Smooth muscle cell (in vitro differentiated cells): ENCODE measurements around the gene RANGAP1. TPM values are rescaled to one million over a fixed set of nuclear protein-coding genes. Genes with fewer than 3 reads are reported as not detected.

ENCODE experiments used
- DNase-seq: peaks from one replicate; lab custom pipeline; 2025; ENCODE audit not compliant: unreplicated experiment; lab: John Stamatoyannopoulos, UW
- H2AFZ ChIP-seq: fragments of 200-600 bp; sonication (generic); 2 replicates; pipeline ENCODE4 v1.6.0; 2016; ENCODE audit warnings: antibody characterized with exemption, low read depth, mild to moderate bottlenecking
- H3F3A ChIP-seq: fragments of 200-600 bp; sonication (generic); 2 replicates; pipeline ENCODE4 v1.6.0; 2017; ENCODE audit warnings: antibody characterized with exemption, low read depth
- H3K27ac ChIP-seq: fragments of 200-600 bp; sonication (generic); 2 replicates; pipeline ENCODE4 v1.5.1; 2016; ENCODE audit warnings: low read depth, mild to moderate bottlenecking
- H3K27me3 ChIP-seq: fragments of 200-600 bp; sonication (generic); 2 replicates; pipeline ENCODE4 v1.6.1; 2016; ENCODE audit warnings: low read depth, mild to moderate bottlenecking
- H3K36me3 ChIP-seq: fragments of 200-600 bp; sonication (generic); 2 replicates; pipeline ENCODE4 v1.5.1; 2016; ENCODE audit warnings: low read depth
- H3K4me1 ChIP-seq: fragments of 200-600 bp; sonication (generic); 2 replicates; pipeline ENCODE4 v1.5.1; 2016; ENCODE audit warnings: low read depth
- H3K4me2 ChIP-seq: fragments of 200-600 bp; sonication (generic); 2 replicates; pipeline ENCODE4 v1.6.0; 2016; ENCODE audit warnings: mild to moderate bottlenecking
- H3K4me3 ChIP-seq: fragments of 200-600 bp; sonication (generic); 2 replicates; pipeline ENCODE4 v1.5.1; 2016; ENCODE audit warnings: mild to moderate bottlenecking
- H3K79me2 ChIP-seq: fragments of 200-600 bp; sonication (generic); 2 replicates; pipeline ENCODE4 v1.6.0; 2016; ENCODE audit warnings: low read depth, mild to moderate bottlenecking
- H3K9ac ChIP-seq: fragments of 200-600 bp; sonication (generic); 2 replicates; pipeline ENCODE4 v1.6.0; 2016; ENCODE audit warnings: low read depth
- H3K9me3 ChIP-seq: fragments of 200-600 bp; sonication (generic); replicated peaks from 2 replicates; pipeline ENCODE4 v1.5.1; 2016; ENCODE audit warnings: low read depth
- H4K20me1 ChIP-seq: fragments of 200-600 bp; sonication (generic); 2 replicates; pipeline ENCODE4 v1.6.0; 2016; ENCODE audit warnings: low read depth
- CTCF ChIP-seq: fragments of 200-600 bp; sonication (generic); IDR thresholded peaks from 2 replicates; pipeline ENCODE4 v1.5.1; 2017; ENCODE audit warnings: borderline replicate concordance, mild to moderate bottlenecking, antibody characterized with exemption; ENCODE audit not compliant: insufficient read depth, poor library complexity, severe bottlenecking
- WGBS: methylation state at CpG from one replicate; pipeline ENCODE4 v1.1.7; 2016; ENCODE audit warnings: low lambda C conversion rate; 5-methylcytosine and 5-hydroxymethylcytosine counted together
- polyA plus RNA-seq: library from polyadenylated mRNA; unstranded; fragments of >200 nt; fragmentation: Nextera tagmentation; extraction: Ambion mirVana; gene quantifications from 2 replicates; pipeline ENCODE4 v1.2.1, GENCODE V29; 2016
- total RNA-seq: library from RNA; depleted of rRNA; stranded (reverse); fragments of >200 nt; gene quantifications from 2 replicates; pipeline ENCODE4 v1.2.3, GENCODE V29; 2014

Gene RANGAP1
- total and polyA plus RNA-seq, 2 experiments from 2014 or later, result 20.6 to 21.7 TPM

DNA sequence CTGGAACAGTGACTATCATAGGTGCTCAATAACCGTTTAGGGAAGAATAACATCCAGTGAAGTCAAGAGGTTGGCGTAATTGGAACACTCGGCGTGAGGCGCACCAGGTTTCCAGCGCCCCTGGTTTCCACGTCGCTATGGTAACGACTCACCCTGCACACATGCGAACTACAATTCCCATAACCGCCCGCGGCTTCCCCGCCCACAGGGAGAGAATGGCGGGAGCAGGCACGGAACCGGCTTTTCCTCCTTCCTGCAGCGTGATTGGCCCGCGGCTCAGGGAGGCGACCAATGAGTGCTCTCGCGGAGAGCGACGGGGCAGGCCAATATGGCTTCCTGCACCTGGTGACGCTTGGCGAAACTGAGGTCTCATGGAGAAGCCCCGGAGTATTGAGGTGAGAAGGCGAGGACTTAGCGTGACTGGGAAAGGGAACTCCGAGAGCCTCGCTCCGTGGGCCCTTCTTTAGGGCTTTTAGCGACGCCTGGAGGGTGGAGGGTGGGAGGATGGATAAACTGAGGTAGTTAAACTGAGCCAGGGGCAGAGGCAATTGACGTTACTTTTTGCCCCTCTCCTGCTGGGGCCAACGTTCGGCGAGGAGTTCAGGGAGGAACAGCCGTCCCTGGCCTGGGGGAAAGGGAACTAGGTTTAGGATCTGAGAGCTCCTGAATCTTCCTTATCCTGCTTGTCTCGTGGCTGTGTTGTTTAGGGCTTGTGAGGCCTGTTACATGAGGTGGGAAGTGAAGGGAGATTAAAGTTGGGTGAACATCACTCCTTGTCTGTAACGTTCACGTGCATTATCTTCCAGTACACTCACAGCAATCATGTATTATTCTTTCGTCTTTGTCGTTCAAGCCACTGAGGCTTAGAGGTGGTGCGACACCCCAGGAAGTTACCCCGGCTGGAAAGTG lies 80.7 kb downstream of the RANGAP1 start, which contains the start of gene L3MBTL2:
TSS of gene L3MBTL2 (plus strand) at position 321 of the 909 bp plus-strand sequence. CDS start at position 372, 51 bp downstream.
- Histone ChIP-seq H3K27me3 (no peaks in the 10 kb centered on the region), H3K9ac (peak within 1 kb of the TSS; percentile 85), H3F3A (no peaks in the 10 kb centered on the region), H3K4me3 (peak within 1 kb of the TSS; percentile 64), H3K79me2 (peaks cover 21% of the 10 kb centered on the region), H3K4me1 (no peaks in the 10 kb centered on the region), H3K36me3 (no peaks in the 10 kb centered on the region), H2AFZ (peak within 1 kb of the TSS; percentile 83), H3K4me2 (peak within 1 kb of the TSS; percentile 84), H4K20me1 (no peaks in the 10 kb centered on the region), H3K9me3 (no peaks in the 10 kb centered on the region), H3K27ac (peak within 1 kb of the TSS; percentile 75)
- no peak for TF ChIP-seq CTCF
- DNase-seq, result peak; percentile 80
- WGBS, result 4% methylated on average over 47 of the region's 47 CpGs

DNA sequence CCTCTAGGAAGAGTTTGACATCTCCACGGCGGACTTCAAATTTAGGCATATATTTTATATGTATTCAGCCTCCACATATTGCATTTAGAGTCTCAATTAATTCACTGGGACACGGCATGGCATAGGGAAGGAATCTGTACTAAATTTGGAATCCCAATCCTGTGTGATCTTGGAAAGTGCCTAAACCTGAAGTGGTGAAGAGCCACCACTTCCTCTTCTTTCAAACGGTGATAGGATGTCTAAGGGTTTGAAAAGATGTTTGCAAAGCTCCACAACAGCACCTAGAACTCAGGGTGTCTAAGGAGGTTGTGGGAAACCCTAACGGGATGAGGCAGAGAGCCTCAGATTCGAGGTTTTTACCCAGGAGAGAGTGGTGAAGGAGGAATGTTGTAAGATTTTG lies 81.9 kb downstream of the RANGAP1 start:
- H3K9me3 ChIP-seq, result no peaks in the 10 kb centered on the region
- no peak overlapping the region for H3K27ac ChIP-seq
- no peaks in the 10 kb centered on the region for H3F3A ChIP-seq
- no peaks in the 10 kb centered on the region for H3K4me1 ChIP-seq
- no peak overlapping the region for H3K4me2 ChIP-seq
- H3K36me3 ChIP-seq, result no peaks in the 10 kb centered on the region
- no peak overlapping the region for H3K9ac ChIP-seq
- H3K27me3 ChIP-seq, result peaks cover 7% of the 10 kb centered on the region
- DNase-seq, result no peak
- no peak overlapping the region for H3K4me3 ChIP-seq
- no peaks in the 10 kb centered on the region for H4K20me1 ChIP-seq
- 74% methylated on average over 6 of the region's 6 CpGs for WGBS
- TF ChIP-seq CTCF, result no peak
- H2AFZ ChIP-seq, result no peak overlapping the region
- H3K79me2 ChIP-seq, result peaks cover 21% of the 10 kb centered on the region

DNA sequence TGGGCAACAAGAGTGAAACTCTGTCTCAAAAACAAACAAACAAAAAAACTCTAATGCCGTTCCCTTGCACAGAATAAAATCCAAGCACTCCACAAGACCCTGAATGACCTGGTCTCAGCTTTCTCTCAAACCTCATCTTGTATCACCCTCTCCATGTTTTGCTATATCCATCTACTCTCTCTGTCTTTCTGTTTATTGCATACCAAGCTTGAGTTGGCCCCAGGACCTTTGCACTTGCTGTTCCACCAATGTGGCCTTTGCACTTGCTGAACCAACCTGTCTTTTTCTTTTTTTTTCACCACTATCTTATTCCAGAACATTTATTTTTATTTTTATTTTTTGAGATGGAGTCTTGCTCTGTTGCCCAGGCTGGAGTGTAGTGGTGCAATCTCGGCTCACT lies 82.9 kb downstream of the RANGAP1 start:
- DNase-seq, result no peak
- Histone ChIP-seq H3K4me3 (no peak overlapping the region), H4K20me1 (no peaks in the 10 kb centered on the region), H3K27ac (no peak overlapping the region), H3K9ac (no peak overlapping the region), H3F3A (no peaks in the 10 kb centered on the region), H3K4me2 (no peak overlapping the region), H3K79me2 (peaks cover 21% of the 10 kb centered on the region), H3K36me3 (no peaks in the 10 kb centered on the region), H3K9me3 (no peaks in the 10 kb centered on the region), H3K27me3 (peaks cover 7% of the 10 kb centered on the region), H3K4me1 (no peaks in the 10 kb centered on the region), H2AFZ (no peak overlapping the region)
- no peak for TF ChIP-seq CTCF
- 93% methylated on average over 2 of the region's 2 CpGs for WGBS
